ENCODE data around the gene IQCC.

DNA sequence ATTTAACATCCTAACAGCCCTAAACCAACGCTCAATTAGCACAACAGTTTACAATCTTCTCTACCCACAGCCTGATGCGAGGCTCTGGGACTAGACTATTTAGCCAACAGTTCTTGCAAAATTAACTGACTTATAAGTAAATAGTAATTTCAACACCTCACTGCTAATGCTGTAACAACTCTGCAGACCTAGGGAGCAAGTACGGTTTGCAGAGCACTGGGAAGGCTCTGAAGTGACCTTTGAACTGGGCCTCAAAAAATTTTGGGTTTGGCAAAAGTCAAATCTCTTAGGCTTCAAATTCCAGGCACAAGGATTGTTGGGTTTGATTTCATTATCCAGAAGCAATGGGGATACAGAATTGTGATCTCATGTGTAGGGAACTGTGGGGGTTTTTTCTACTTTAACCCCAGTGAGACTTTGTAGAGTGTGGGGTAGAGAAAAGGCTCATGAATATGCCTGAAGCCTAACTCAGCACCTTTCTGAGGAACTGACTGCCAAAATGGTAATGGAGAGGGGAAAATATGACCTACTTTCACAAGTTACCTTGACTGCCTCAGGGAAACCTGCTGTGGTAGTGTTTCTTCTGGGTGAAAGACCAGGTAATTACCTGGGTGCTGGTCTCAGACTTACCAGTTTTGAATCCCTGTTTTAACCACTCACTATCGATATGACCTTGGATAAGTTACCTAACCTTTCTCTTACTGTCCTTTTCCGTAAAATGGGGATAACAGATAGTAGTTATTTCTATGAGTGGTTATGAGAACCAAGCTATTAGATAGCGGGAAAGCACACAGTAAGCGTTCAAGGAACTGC lies 26.9 kb upstream of the IQCC start:
- no peak for TF ChIP-seq POLR2AphosphoS5 (IDR thresholded peaks at IDR 0.05; ENCODE audit: low read depth, low read length)
- no peak for TF ChIP-seq SIN3A (IDR thresholded peaks at IDR 0.05; ENCODE audit: borderline replicate concordance, insufficient read depth, low read length)
- TF ChIP-seq, protein P1, sequence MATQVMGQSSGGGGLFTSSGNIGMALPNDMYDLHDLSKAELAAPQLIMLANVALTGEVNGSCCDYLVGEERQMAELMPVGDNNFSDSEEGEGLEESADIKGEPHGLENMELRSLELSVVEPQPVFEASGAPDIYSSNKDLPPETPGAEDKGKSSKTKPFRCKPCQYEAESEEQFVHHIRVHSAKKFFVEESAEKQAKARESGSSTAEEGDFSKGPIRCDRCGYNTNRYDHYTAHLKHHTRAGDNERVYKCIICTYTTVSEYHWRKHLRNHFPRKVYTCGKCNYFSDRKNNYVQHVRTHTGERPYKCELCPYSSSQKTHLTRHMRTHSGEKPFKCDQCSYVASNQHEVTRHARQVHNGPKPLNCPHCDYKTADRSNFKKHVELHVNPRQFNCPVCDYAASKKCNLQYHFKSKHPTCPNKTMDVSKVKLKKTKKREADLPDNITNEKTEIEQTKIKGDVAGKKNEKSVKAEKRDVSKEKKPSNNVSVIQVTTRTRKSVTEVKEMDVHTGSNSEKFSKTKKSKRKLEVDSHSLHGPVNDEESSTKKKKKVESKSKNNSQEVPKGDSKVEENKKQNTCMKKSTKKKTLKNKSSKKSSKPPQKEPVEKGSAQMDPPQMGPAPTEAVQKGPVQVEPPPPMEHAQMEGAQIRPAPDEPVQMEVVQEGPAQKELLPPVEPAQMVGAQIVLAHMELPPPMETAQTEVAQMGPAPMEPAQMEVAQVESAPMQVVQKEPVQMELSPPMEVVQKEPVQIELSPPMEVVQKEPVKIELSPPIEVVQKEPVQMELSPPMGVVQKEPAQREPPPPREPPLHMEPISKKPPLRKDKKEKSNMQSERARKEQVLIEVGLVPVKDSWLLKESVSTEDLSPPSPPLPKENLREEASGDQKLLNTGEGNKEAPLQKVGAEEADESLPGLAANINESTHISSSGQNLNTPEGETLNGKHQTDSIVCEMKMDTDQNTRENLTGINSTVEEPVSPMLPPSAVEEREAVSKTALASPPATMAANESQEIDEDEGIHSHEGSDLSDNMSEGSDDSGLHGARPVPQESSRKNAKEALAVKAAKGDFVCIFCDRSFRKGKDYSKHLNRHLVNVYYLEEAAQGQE (IDR thresholded peaks at IDR 0.05; ENCODE audit: insufficient read depth in 1 of 2, low read depth in 2 of 2, low read length in 2 of 2) = no peak
- no peak for TF ChIP-seq FOXP2 (optimal IDR thresholded peaks at IDR 0.05; ENCODE audit: borderline replicate concordance, extremely low read depth, extremely low read length, insufficient read depth)
- no peak for TF ChIP-seq TAF1 (IDR thresholded peaks at IDR 0.05; ENCODE audit: borderline replicate concordance, insufficient read depth, low read length)

Measured in PFSK-1 (cell line).